Thymus (tissue), 11 donors: Measurements from ENCODE around the gene MBNL1. TPM values are rescaled to one million over a fixed set of nuclear protein-coding genes. Genes with fewer than 3 reads are reported as not detected.
"Not testable (repeated sequence)": the region's sequence is repeated elsewhere in the genome, so short reads cannot be mapped to it uniquely, and the experiment has no call there.

ENCODE experiments used
- DNase-seq, 9 donors: peaks; one replicate each; pipeline ENCODE4 v3.0.0-alpha.2; 2013; ENCODE audit warnings: low spot score in 9 of 9, low read depth in 6 of 9, missing footprints in 1 of 9
- H3K27ac ChIP-seq, 2 donors: one replicate each; pipeline ENCODE4 v1.5.1; 2013; ENCODE audit warnings: control low read depth in 1 of 2, low read depth in 1 of 2, low read length in 1 of 2, mild to moderate bottlenecking in 1 of 2, moderate library complexity in 1 of 2
- H3K27me3 ChIP-seq, 2 donors: one replicate each; pipeline ENCODE4 v1.5.1; 2013; ENCODE audit warnings: low read length in 1 of 2; ENCODE audit not compliant: control insufficient read depth in 2 of 2, insufficient read depth in 1 of 2
- H3K36me3 ChIP-seq, 2 donors: one replicate each; pipeline ENCODE4 v1.5.1; 2013; ENCODE audit warnings: low read length in 1 of 2, mild to moderate bottlenecking in 1 of 2, moderate library complexity in 1 of 2; ENCODE audit not compliant: control insufficient read depth in 2 of 2, insufficient read depth in 2 of 2
- H3K4me1 ChIP-seq, 2 donors: one replicate each; pipeline ENCODE4 v1.5.1; 2013; ENCODE audit warnings: low read length in 2 of 2; ENCODE audit not compliant: control insufficient read depth in 2 of 2, insufficient read depth in 2 of 2
- H3K4me3 ChIP-seq, 2 donors: one replicate each; pipeline ENCODE4 v1.5.1; 2013; ENCODE audit warnings: low read length in 2 of 2, control low read depth in 1 of 2, mild to moderate bottlenecking in 1 of 2
- H3K9me3 ChIP-seq, 2 donors: one replicate each; pipeline ENCODE4 v1.5.1; 2013; ENCODE audit warnings: low read length in 1 of 2, mild to moderate bottlenecking in 1 of 2; ENCODE audit not compliant: control insufficient read depth in 2 of 2, insufficient read depth in 1 of 2
- WGBS: extraction: QIAGEN DNeasy Blood & Tissue Kit; methylation state at CpG from one replicate; pipeline ENCODE4 v1.1.7; 2013; 5-methylcytosine and 5-hydroxymethylcytosine counted together
- polyA plus RNA-seq: library from polyadenylated mRNA; stranded (reverse); fragments of 200-250 nt; gene quantifications from one replicate; pipeline ENCODE4 v1.2.3, GENCODE V29; 2013
- total RNA-seq: library from RNA; stranded (reverse); fragments of 120-200 nt; gene quantifications from one replicate; pipeline ENCODE4 v1.2.4, GENCODE V29; 2013
- donor health status: healthy.

Gene MBNL1
- total and polyA plus RNA-seq, 2 donors, result 89.0 to 178 TPM

DNA sequence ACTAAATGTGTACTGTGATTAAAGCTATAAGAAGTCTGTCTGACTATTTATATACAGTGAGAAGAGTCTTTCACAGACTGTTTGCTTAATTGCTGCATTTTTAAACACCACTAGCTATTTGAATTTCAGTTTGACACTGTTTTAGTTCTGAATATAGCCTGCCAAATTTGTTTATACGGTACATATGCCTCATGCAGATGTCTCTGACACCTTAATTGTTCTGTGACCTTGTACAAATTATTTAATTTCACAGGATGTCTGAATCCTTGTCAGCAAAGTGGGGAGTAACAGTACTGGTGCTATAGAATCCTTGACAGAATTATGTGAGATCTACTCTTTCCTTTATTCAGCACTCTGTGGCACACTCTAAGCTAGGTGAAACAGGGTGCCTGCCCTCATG, 125.5 kb downstream of the MBNL1 start:
- H3K4me3 ChIP-seq, result no peak overlapping the region
- 96% methylated on average over 1 of the region's 1 CpG for WGBS
- H3K4me1 ChIP-seq, result no peaks in the 10 kb centered on the region
- peaks cover 5 to 54% of the 10 kb centered on the region in 2 donors for H3K36me3 ChIP-seq
- no peak for DNase-seq
- H3K9me3 ChIP-seq, result no peaks in the 10 kb centered on the region
- H3K27ac ChIP-seq, result no peak overlapping the region
- H3K27me3 ChIP-seq, result no peaks in the 10 kb centered on the region

DNA sequence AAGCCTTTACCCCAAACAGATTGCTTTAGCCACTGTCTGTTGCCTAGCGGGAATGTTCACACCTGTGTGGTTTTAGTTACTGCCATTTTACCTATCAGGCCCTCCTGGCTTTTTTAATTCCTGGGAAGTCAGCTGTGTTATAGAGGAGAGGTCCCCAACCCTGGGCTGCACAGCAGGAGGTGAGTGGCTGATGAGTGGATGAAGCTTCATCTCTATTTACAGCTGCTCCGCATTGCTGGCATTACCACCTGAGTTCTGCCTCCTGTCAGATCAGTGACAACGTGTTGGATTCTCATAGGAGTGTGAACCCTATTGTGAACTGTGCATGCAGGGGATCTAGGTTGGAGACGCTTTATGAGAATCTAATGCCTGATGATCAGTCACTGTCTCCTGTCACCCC, 127.0 kb downstream of the MBNL1 start:
- no peak for DNase-seq
- WGBS, result 95% methylated on average over 4 of the region's 4 CpGs
- no peaks in the 10 kb centered on the region for H3K4me1 ChIP-seq
- H3K36me3 ChIP-seq, result peaks cover 5 to 56% of the 10 kb centered on the region in 2 donors
- H3K9me3 ChIP-seq, result no peaks in the 10 kb centered on the region
- H3K27me3 ChIP-seq, result no peaks in the 10 kb centered on the region
- no peak overlapping the region for H3K27ac ChIP-seq
- no peak overlapping the region for H3K4me3 ChIP-seq

DNA sequence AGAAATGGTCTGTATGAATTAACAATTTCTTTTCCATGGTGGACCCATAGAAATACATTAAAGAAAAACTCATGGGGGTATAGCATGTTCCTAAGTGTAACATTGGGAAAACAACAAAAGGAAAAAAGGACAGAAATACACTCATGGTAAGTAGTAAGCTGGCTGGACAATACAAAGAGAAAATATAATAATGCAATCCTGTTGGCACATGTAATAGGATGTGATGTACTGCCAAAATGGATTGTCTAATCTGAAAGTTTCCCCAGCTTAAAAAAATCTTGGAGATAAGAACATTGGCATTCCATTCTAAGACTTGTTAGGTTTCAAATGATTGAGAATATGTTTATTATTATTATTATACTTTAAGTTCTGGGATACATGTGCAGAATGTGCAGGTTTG, 128.1 kb downstream of the MBNL1 start:
- Histone ChIP-seq H3K27me3 (no peaks in the 10 kb centered on the region), H3K4me1 (no peaks in the 10 kb centered on the region), H3K36me3 (peaks cover 5 to 48% of the 10 kb centered on the region in 2 donors), H3K27ac (no peak overlapping the region), H3K4me3 (no peak overlapping the region), H3K9me3 (no peaks in the 10 kb centered on the region)
- no peak for DNase-seq

DNA sequence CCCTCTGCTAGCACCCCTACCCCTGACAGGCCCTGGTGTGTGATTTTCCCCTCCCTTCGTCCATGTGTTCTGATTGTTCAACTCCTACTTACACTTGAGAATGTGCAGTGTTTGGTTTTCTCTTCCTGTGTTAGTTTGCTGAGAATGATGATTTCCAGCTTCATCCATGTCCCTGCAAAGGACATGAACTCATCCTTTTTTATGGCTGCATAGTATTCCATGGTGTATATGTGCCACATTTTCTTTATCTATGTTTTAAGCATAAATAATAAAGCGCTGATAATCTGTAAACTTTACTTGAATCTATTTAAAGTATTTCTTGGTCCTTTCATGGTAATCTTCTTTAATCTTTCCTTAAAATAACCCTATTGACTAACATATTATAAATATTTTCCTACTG, 128.6 kb downstream of the MBNL1 start:
- H3K27ac ChIP-seq, H3K9me3 ChIP-seq, H3K4me3 ChIP-seq, H3K27me3 ChIP-seq, H3K4me1 ChIP-seq, DNase-seq: not testable (repeated sequence)
- WGBS, result 97% methylated on average over 2 of the region's 2 CpGs
- H3K36me3 ChIP-seq, result peaks cover 5 to 48% of the 10 kb centered on the region in 2 donors

GRCh38 chr3:152398495-152398894, 129.8 kb downstream of the MBNL1 start:
- DNase-seq, result no peak
- no peaks in the 10 kb centered on the region for H3K4me1 ChIP-seq

GRCh38 chr3:152399374-152399773, 130.6 kb downstream of the MBNL1 start:
- no peaks in the 10 kb centered on the region for H3K4me1 ChIP-seq
- DNase-seq, result no peak
- H3K27ac ChIP-seq, result no peak overlapping the region

More at GRCh38 chr3:152398495-152398894, 129.8 kb downstream of the MBNL1 start:
- H3K4me3 ChIP-seq, result no peak overlapping the region
- H3K27me3 ChIP-seq, result no peaks in the 10 kb centered on the region
- H3K27ac ChIP-seq, result no peak overlapping the region
- H3K36me3 ChIP-seq, result peaks cover 5 to 38% of the 10 kb centered on the region in 2 donors
- no peaks in the 10 kb centered on the region for H3K9me3 ChIP-seq

DNA sequence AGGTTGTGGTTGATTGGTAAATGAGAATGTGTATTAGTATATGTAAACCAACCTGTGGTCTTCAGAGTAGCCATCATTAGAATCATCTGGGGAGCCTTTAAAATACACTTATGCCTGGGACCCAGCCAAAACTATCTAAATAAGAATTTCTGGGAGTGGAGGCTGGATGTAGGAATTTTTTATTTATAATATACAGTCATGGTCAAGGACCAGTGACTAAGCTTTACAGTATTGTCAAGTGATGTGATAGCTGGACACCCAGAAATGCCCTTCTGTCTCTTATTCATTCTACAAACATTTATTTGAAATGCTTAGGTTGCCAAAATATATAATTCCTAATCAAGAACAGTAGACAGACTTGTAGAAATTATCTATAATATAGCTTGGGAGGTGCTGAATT, 132.2 kb downstream of the MBNL1 start:
- H3K4me1 ChIP-seq, result no peaks in the 10 kb centered on the region
- peaks cover 1 to 24% of the 10 kb centered on the region in 2 donors for H3K36me3 ChIP-seq
- no peak overlapping the region for H3K27ac ChIP-seq
- no peaks in the 10 kb centered on the region for H3K9me3 ChIP-seq
- no peak for DNase-seq
- no peak overlapping the region for H3K4me3 ChIP-seq
- H3K27me3 ChIP-seq, result no peaks in the 10 kb centered on the region

More at GRCh38 chr3:152399374-152399773, 130.6 kb downstream of the MBNL1 start:
- Histone ChIP-seq H3K36me3 (peaks cover 5 to 34% of the 10 kb centered on the region in 2 donors), H3K4me3 (no peak overlapping the region), H3K27me3 (no peaks in the 10 kb centered on the region), H3K9me3 (no peaks in the 10 kb centered on the region)

- H3K36me3 ChIP-seq, result peaks cover 0 to 19% of the 10 kb centered on the region in 2 donors
- no peaks in the 10 kb centered on the region for H3K4me1 ChIP-seq
- no peaks in the 10 kb centered on the region for H3K9me3 ChIP-seq
- no peak overlapping the region for H3K27ac ChIP-seq
- no peak overlapping the region for H3K4me3 ChIP-seq
- WGBS, result 48% methylated on average over 5 of the region's 5 CpGs
- DNase-seq, result peak in 2 of 9 donors; percentile 11 to 31
- no peaks in the 10 kb centered on the region for H3K27me3 ChIP-seq
These were observed 134.1 kb downstream of the MBNL1 start for GRCh38 chr3:152402695-152403451.

DNA sequence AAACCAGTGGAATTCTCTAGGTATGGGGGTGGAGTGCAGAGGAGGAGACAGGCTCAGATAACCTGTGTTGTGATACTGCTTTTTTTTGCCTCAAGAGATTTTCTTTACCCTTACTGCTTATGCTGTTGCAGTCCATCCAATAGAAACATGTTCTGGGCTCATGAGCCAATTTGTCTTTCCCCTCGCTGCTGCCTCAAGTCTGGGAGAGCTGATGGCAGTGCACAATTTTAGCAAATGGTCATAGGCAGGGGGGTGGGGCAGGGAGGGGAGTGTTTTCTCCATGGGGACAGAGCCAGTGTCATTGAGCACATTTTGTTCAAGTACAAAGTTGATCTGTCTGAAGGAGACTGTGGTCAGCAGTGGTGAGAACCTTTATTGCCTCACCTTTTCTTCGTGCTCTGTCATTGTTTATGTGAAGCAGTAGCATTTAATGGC, 134.9 kb downstream of the MBNL1 start:
- H3K27me3 ChIP-seq, result no peaks in the 10 kb centered on the region
- WGBS, result 95% methylated on average over 2 of the region's 2 CpGs
- no peak overlapping the region for H3K27ac ChIP-seq
- no peak for DNase-seq
- no peaks in the 10 kb centered on the region for H3K4me1 ChIP-seq
- no peaks in the 10 kb centered on the region for H3K9me3 ChIP-seq
- H3K4me3 ChIP-seq, result no peak overlapping the region
- peaks cover 0 to 20% of the 10 kb centered on the region in 2 donors for H3K36me3 ChIP-seq
